Kidney (tissue), 14 donors: ENCODE results near the gene JARID2. TPM values are rescaled to one million over a fixed set of nuclear protein-coding genes. Genes with fewer than 3 reads are reported as not detected.
A peak's percentile ranks its signal among the peaks of the same experiment; 100 is the strongest.

Experiments
- DNase-seq, 5 donors: peaks; one replicate each; pipeline ENCODE4 v3.0.0-alpha.2; 2013 to 2020
- FAIRE-seq: peaks from 2 replicates; lab custom pipeline; 2012; peaks lifted over from hg19 to GRCh38; lab: Jason Lieb, UNC
- H3K27ac ChIP-seq, 2 donors: one replicate each; pipeline ENCODE4 v1.7.0; 2013; ENCODE audit warnings: low read depth in 2 of 2, low read length in 2 of 2, inconsistent platforms in 1 of 2
- H3K27me3 ChIP-seq: one replicate; pipeline ENCODE4 v1.7.1; 2013; ENCODE audit warnings: low read length, inconsistent platforms; ENCODE audit not compliant: control insufficient read depth, insufficient read depth
- H3K36me3 ChIP-seq, 3 donors: one replicate each; pipeline versions ENCODE4 v1.7.0 to v1.7.1; 2013; ENCODE audit warnings: low read length in 3 of 3, control low read depth in 1 of 3, inconsistent platforms in 1 of 3; ENCODE audit not compliant: insufficient read depth in 3 of 3, control insufficient read depth in 2 of 3
- H3K4me1 ChIP-seq, 3 donors: one replicate each; pipeline versions ENCODE4 v1.7.0 to v1.7.1; 2013; ENCODE audit warnings: low read length in 3 of 3, inconsistent platforms in 1 of 3, low read depth in 1 of 3; ENCODE audit not compliant: control insufficient read depth in 2 of 3, insufficient read depth in 2 of 3
- H3K4me3 ChIP-seq, 3 donors: one replicate each; pipeline versions ENCODE4 v1.7.0 to v1.8.1; 2013; ENCODE audit warnings: low read length in 3 of 3, control low read depth in 1 of 3, inconsistent platforms in 1 of 3
- H3K9ac ChIP-seq, 3 donors: one replicate each; pipeline versions ENCODE4 v1.7.0 to v1.7.1; 2013; ENCODE audit warnings: low read length in 3 of 3, control low read depth in 1 of 3, inconsistent platforms in 1 of 3
- H3K9me3 ChIP-seq, 3 donors: one replicate each; pipeline versions ENCODE4 v1.7.0 to v1.7.1; 2013; ENCODE audit warnings: low read length in 3 of 3, control low read depth in 1 of 3, inconsistent platforms in 1 of 3; ENCODE audit not compliant: control insufficient read depth in 2 of 3, insufficient read depth in 1 of 3
- CTCF ChIP-seq: IDR thresholded peaks from 3 replicates; pipeline ENCODE4 v1.5.1; 2012; ENCODE audit warnings: mild to moderate bottlenecking, moderate library complexity, borderline replicate concordance; ENCODE audit not compliant: insufficient read depth; ENCODE audit errors: extremely low read depth
- intact Hi-C: fragments of 100-400 bp; cut with DNase I; formaldehyde crosslinking; loops from one replicate; pipeline ENCODE4 v1.11.1; 2022
- polyA plus RNA-seq: library from polyadenylated mRNA; stranded (reverse); fragments of 350-450 nt; fragmentation: Illumina TruSeq; extraction: RNeasy Lipid Tissue Mini Kit (QIAGEN cat#74804); gene quantifications from one replicate; pipeline ENCODE4 v1.2.3, GENCODE V29; 2014; ENCODE audit warnings: low read depth, low replicate concordance; ENCODE audit not compliant: insufficient read depth
- total RNA-seq: library from RNA; stranded (reverse); fragmentation: NEBNext Ultra II Directional; extraction: Animal tissue kit (Norgen Biotek cat#: 25700); gene quantifications from one replicate; pipeline ENCODE4 v1.2.1, GENCODE V29; 2021
- donor health status: control.
- donor health status: control.
- donor health status: control.
- donor health status: control.
- donor health status: control.
- donor health status: DM: yes; HTN: yes; CAD: no.
- donor health status: Normal renal cell carcinoma (clear cell type).

JARID2 gene
- total and polyA plus RNA-seq, 2 donors from 2014 or later: 1.8 to 12.3 TPM

GRCh38 chr6:15280961-15281360 lies 35.1 kb downstream of the JARID2 start:
- Histone ChIP-seq H3K4me1 (peaks cover 12 to 35% (median 23%) of the 10 kb centered on the region in 3 donors), H3K9ac (no peak overlapping the region), H3K4me3 (no peak overlapping the region), H3K36me3 (no peaks in the 10 kb centered on the region), H3K9me3 (no peaks in the 10 kb centered on the region), H3K27me3 (no peaks in the 10 kb centered on the region), H3K27ac (no peak overlapping the region)
- FAIRE-seq (no peak), DNase-seq (no peak)
- intact Hi-C loops: no loop called here
- TF ChIP-seq CTCF: no peak

GRCh38 chr6:15282334-15282733 lies 36.5 kb downstream of the JARID2 start:
- H3K9ac ChIP-seq: no peak overlapping the region
- H3K27ac ChIP-seq: no peak overlapping the region
- H3K27me3 ChIP-seq: no peaks in the 10 kb centered on the region
- DNase-seq (no peak), FAIRE-seq (no peak)
- peaks cover 10 to 25% (median 16%) of the 10 kb centered on the region in 3 donors for H3K4me1 ChIP-seq
- H3K4me3 ChIP-seq: no peak overlapping the region
- H3K9me3 ChIP-seq: no peaks in the 10 kb centered on the region
- no peak for TF ChIP-seq CTCF
- H3K36me3 ChIP-seq: no peaks in the 10 kb centered on the region
- intact Hi-C loops: no loop called here

GRCh38 chr6:15283986-15284361 lies 38.1 kb downstream of the JARID2 start:
- no peaks in the 10 kb centered on the region for H3K27me3 ChIP-seq
- H3K4me1 ChIP-seq: peaks cover 10 to 25% (median 16%) of the 10 kb centered on the region in 3 donors
- no peaks in the 10 kb centered on the region for H3K9me3 ChIP-seq
- no peak overlapping the region for H3K27ac ChIP-seq
- no peak overlapping the region for H3K9ac ChIP-seq
- H3K4me3 ChIP-seq: no peak overlapping the region
- FAIRE-seq (no peak), DNase-seq (no peak)
- no peak for TF ChIP-seq CTCF
- intact Hi-C loops: no loop called here
- H3K36me3 ChIP-seq: no peaks in the 10 kb centered on the region

GRCh38 chr6:15284743-15285142 lies 38.9 kb downstream of the JARID2 start:
- Histone ChIP-seq H3K27me3 (no peaks in the 10 kb centered on the region), H3K9me3 (no peaks in the 10 kb centered on the region), H3K4me3 (no peak overlapping the region), H3K36me3 (no peaks in the 10 kb centered on the region), H3K4me1 (peaks cover 7 to 19% (median 14%) of the 10 kb centered on the region in 3 donors), H3K27ac (no peak overlapping the region), H3K9ac (no peak overlapping the region)
- TF ChIP-seq CTCF: no peak
- peak in 1 of 5 donors; percentile 18 for DNase-seq
- no peak for FAIRE-seq
- intact Hi-C loops: no loop called here
